PC-9 (cell line): Measurements from ENCODE around the gene TULP4. TPM values are rescaled to one million over a fixed set of nuclear protein-coding genes. Genes with fewer than 3 reads are reported as not detected.

Experiments used
- BruUV-seq: library from RNA; stranded (reverse); fragments of 400-500 nt; replicated peaks from 2 replicates; lab custom pipeline; 2021; lab: Mats Ljungman, UMichigan
- CTCF ChIA-PET: fragments of 300-600 bp; sonication (Branson Sonifier 250); formaldehyde crosslinking; loops from one replicate; lab custom pipeline; 2022; ENCODE audit warnings: antibody characterized with exemption; lab: Charles Lee
- POLR2A ChIA-PET: fragments of 300-600 bp; sonication (Branson Sonifier 250); formaldehyde crosslinking; loops from one replicate; lab custom pipeline; 2022; ENCODE audit warnings: antibody characterized with exemption; ENCODE audit not compliant: unreplicated experiment; lab: Charles Lee
- DNase-seq, 2 experiments: peaks; one replicate each; pipeline versions ENCODE4 v3.0.0 to v3.0.0-alpha.2; 2015 to 2022; ENCODE audit warnings: mixed read lengths in 1 of 2
- H2AFZ ChIP-seq: fragments of 200-600 bp; sonication (generic); 2 replicates; pipeline ENCODE4 v1.8.1; 2017; ENCODE audit warnings: antibody characterized with exemption
- H3F3A ChIP-seq: fragments of 200-600 bp; sonication (generic); 2 replicates; pipeline ENCODE4 v1.8.1; 2017; ENCODE audit warnings: antibody characterized with exemption, mild to moderate bottlenecking, low read depth; ENCODE audit not compliant: insufficient read depth
- H3K27ac ChIP-seq: fragments of 200-600 bp; sonication (generic); 2 replicates; pipeline ENCODE4 v1.6.1; 2016; ENCODE audit warnings: mixed run types
- H3K27me3 ChIP-seq: fragments of 200-600 bp; sonication (generic); 2 replicates; pipeline ENCODE4 v1.6.1; 2016; ENCODE audit warnings: low read depth, mixed run types; ENCODE audit not compliant: insufficient read depth
- H3K36me3 ChIP-seq: fragments of 200-600 bp; sonication (generic); 2 replicates; pipeline ENCODE4 v1.6.1; 2016; ENCODE audit warnings: low read depth, mixed run types
- H3K4me1 ChIP-seq: fragments of 200-600 bp; sonication (generic); replicated peaks from 2 replicates; pipeline ENCODE4 v1.6.1; 2016; ENCODE audit warnings: mixed run types; ENCODE audit not compliant: insufficient read depth
- H3K4me2 ChIP-seq: fragments of 200-600 bp; sonication (generic); 2 replicates; pipeline ENCODE4 v1.6.1; 2017; ENCODE audit warnings: mixed run types
- H3K4me3 ChIP-seq: fragments of 200-600 bp; sonication (generic); 2 replicates; pipeline ENCODE4 v1.6.1; 2016; ENCODE audit warnings: mixed run types
- H3K79me2 ChIP-seq: fragments of 200-600 bp; sonication (generic); 2 replicates; pipeline ENCODE4 v1.6.1; 2017; ENCODE audit warnings: low read depth, mixed run types
- H3K9me2 ChIP-seq: fragments of 200-600 bp; sonication (generic); 2 replicates; pipeline ENCODE4 v1.8.1; 2017; ENCODE audit warnings: mild to moderate bottlenecking; ENCODE audit not compliant: insufficient read depth
- H3K9me3 ChIP-seq: fragments of 200-600 bp; sonication (generic); 2 replicates; pipeline ENCODE4 v1.8.1; 2016; ENCODE audit warnings: low read depth; ENCODE audit not compliant: insufficient read depth
- H4K20me1 ChIP-seq: fragments of 200-600 bp; sonication (generic); 2 replicates; pipeline ENCODE4 v1.8.1; 2017; ENCODE audit not compliant: insufficient read depth
- EZH2 ChIP-seq: fragments of 200-600 bp; sonication (generic); IDR thresholded peaks from 2 replicates; pipeline ENCODE4 v1.8.0; 2017; ENCODE audit warnings: antibody characterized with exemption, low read depth
- intact Hi-C: fragments of 100-400 bp; cut with micrococcal nuclease; formaldehyde crosslinking; loops from one replicate; pipeline ENCODE4 v1.10.0; 2022; ENCODE audit not compliant: unreplicated experiment
- total RNA-seq: library from RNA; stranded (reverse); gene quantifications from 2 replicates; pipeline ENCODE4 v1.2.3, GENCODE V29; 2021
- TF ChIP-seq, protein P1 (sequence below): fragments of 200-600 bp; sonication (generic); conservative IDR thresholded peaks from 2 replicates; pipeline ENCODE4 v1.6.1; 2017; ENCODE audit warnings: mixed run types, antibody characterized with exemption, mild to moderate bottlenecking, moderate library complexity

TULP4 gene
- total RNA-seq, 1 experiment from 2014 or later, result 34.0 TPM

DNA sequence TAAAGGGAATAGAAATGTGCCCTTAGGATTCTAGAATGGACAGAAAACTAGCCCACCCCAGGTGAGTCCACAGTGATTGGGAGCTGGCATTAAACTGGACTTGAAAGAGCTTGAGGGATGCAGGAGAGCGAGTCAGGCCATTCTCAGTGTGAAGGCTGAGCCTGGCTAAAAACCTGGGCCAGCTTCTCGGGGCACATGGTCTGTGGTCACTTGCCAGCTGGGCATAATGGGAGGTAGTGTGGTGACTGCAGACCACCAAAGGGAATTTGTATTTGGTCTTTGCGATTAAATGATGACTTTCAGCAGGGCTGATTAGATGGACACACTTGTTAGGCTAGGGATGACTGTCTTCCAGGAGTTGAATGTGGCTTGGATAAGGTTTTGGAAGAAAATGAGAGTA, 71.3 kb downstream of the TULP4 start:
- intact Hi-C loops, result no loop called here

DNA sequence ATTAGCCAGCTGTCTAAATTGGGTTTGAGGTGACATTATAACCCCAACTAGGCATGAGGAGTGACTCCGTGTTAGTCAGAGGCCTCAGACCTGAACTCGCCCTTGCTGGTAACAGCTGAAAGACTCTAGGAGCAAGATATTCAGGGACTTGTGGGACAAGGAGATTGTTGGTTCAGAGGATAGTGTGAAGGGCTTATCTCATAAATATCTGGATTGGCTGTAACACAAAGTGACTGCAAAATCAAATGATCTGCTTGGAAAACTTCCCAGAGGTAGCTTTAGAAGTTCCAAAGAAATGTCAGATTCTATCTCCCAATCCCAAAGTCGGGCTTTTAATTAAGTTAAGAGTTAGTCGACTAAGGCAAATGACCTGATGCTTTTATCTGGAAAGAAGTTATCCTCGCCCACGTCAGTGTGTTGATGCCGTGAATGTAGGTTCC, 72.4 kb downstream of the TULP4 start:
- H3K9me2 ChIP-seq, result no peaks in the 10 kb centered on the region
- no peak overlapping the region for H3K27ac ChIP-seq
- intact Hi-C loops, result no loop called here
- no peak for DNase-seq
- no peak for TF ChIP-seq EZH2
- TF ChIP-seq, protein P1, sequence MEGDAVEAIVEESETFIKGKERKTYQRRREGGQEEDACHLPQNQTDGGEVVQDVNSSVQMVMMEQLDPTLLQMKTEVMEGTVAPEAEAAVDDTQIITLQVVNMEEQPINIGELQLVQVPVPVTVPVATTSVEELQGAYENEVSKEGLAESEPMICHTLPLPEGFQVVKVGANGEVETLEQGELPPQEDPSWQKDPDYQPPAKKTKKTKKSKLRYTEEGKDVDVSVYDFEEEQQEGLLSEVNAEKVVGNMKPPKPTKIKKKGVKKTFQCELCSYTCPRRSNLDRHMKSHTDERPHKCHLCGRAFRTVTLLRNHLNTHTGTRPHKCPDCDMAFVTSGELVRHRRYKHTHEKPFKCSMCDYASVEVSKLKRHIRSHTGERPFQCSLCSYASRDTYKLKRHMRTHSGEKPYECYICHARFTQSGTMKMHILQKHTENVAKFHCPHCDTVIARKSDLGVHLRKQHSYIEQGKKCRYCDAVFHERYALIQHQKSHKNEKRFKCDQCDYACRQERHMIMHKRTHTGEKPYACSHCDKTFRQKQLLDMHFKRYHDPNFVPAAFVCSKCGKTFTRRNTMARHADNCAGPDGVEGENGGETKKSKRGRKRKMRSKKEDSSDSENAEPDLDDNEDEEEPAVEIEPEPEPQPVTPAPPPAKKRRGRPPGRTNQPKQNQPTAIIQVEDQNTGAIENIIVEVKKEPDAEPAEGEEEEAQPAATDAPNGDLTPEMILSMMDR, result no peak
- H4K20me1 ChIP-seq, result no peaks in the 10 kb centered on the region
- CTCF ChIA-PET, result no interaction called here
- POLR2A ChIA-PET, result interaction anchor here (0.6 kb wide), 1 partner anchor 111 kb away, joined by 3 read pairs; no protein-coding TSS in a partner anchor
- H3K4me2 ChIP-seq, result no peak overlapping the region
- no peaks in the 10 kb centered on the region; the same call in 1 of the 2 replicates for H3K9me3 ChIP-seq
- H3F3A ChIP-seq, result peaks cover 19% of the 10 kb centered on the region; the same call in 1 of the 2 replicates
- no peaks in the 10 kb centered on the region for H3K27me3 ChIP-seq
- H3K79me2 ChIP-seq, result no peaks in the 10 kb centered on the region
- H3K36me3 ChIP-seq, result no peaks in the 10 kb centered on the region
- no TSS peak for BruUV-seq
- H2AFZ ChIP-seq, result no peak overlapping the region
- H3K4me3 ChIP-seq, result no peak overlapping the region
- H3K4me1 ChIP-seq, result peaks cover 6% of the 10 kb centered on the region

More for the DNA sequence above, 71.3 kb downstream of the TULP4 start:
- Histone ChIP-seq H3K9me3 (no peaks in the 10 kb centered on the region), H3F3A (peaks cover 7% of the 10 kb centered on the region; the same call in 1 of the 2 replicates), H3K79me2 (no peaks in the 10 kb centered on the region), H3K27ac (no peak overlapping the region), H3K27me3 (no peaks in the 10 kb centered on the region), H3K9me2 (no peaks in the 10 kb centered on the region), H3K36me3 (no peaks in the 10 kb centered on the region), H4K20me1 (no peaks in the 10 kb centered on the region), H3K4me2 (no peak overlapping the region), H3K4me1 (no peaks in the 10 kb centered on the region), H3K4me3 (no peak overlapping the region), H2AFZ (no peak overlapping the region)
- CTCF ChIA-PET, result interaction anchor here (0.5 kb wide), 1 partner anchor 34 kb away, joined by 10 read pairs; no protein-coding TSS in a partner anchor
- BruUV-seq, result no TSS peak
- DNase-seq, result no peak
- TF ChIP-seq, protein P1, result no peak
- no peak for TF ChIP-seq EZH2
- POLR2A ChIA-PET, result no interaction called here

DNA sequence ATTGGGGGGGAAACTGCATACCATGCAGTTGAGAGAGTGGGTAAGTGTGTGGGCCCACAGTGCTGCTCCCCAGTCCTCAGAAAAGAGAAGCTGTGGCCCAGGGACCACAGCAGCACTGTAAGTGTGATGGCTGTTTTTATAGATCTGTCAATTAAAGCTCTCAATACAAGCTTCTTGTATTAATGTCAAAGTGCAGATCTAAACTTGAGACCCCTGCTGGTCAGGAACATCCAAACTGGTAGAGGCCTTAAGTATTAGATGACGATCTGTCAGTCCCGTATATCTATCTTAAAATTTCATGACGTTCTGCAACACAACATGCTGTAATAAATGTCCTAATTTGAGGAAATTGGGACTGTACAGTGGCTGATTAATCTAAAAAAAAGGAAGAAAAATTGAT, 74.8 kb downstream of the TULP4 start:
- no peaks in the 10 kb centered on the region for H3K9me2 ChIP-seq
- H3K27ac ChIP-seq, result no peak overlapping the region
- no peaks in the 10 kb centered on the region; the same call in 1 of the 2 replicates for H3K79me2 ChIP-seq
- DNase-seq, result no peak
- intact Hi-C loops, result no loop called here
- H3K4me3 ChIP-seq, result no peak overlapping the region
- ChIA-PET CTCF (no interaction called here), POLR2A (interaction anchor here (0.7 kb wide), 1 partner anchor 351 kb away, joined by 3 read pairs; no protein-coding TSS in a partner anchor)
- H3K9me3 ChIP-seq, result peaks cover 3% of the 10 kb centered on the region; the same call in 1 of the 2 replicates
- H4K20me1 ChIP-seq, result no peaks in the 10 kb centered on the region
- no peak overlapping the region for H2AFZ ChIP-seq
- peaks cover 22% of the 10 kb centered on the region; the same call in 1 of the 2 replicates for H3F3A ChIP-seq
- BruUV-seq, result no TSS peak
- peaks cover 10% of the 10 kb centered on the region for H3K4me1 ChIP-seq
- H3K36me3 ChIP-seq, result no peaks in the 10 kb centered on the region
- no peak for TF ChIP-seq EZH2
- TF ChIP-seq, protein P1, result no peak
- H3K4me2 ChIP-seq, result no peak overlapping the region
- H3K27me3 ChIP-seq, result no peaks in the 10 kb centered on the region
